DMS53 treated with DMSO at 0.1 percent for 48 hours (cell line): Measurements from ENCODE around the gene CEACAM16.

Source experiments
- DNase-seq: peaks from one replicate; lab custom pipeline; 2025; ENCODE audit not compliant: unreplicated experiment; lab: John Stamatoyannopoulos, UW

CEACAM16 gene

GRCh38 chr19:44757735-44758505 is 59.0 kb downstream of the CEACAM16 start:
- no peak for DNase-seq

DNA sequence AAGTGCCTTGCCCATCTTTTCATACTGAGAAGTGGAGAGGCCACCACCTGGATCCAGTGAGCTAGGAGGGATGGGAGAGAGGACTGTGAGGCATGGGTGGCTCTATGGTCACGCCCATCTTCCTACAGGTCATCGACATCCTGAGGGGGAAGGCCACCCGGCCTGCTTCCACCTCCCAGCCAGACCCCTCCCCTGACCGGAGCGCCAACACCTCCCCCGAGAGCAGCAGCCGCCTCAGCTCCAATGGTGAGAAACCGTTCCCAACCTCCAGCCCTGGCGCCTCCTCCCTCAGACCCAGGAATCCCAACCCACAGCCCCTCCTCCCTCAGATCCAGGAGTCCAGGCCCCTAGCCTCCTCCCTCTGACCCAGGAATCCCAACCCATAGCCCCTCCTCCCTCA is 59.6 kb downstream of the CEACAM16 start:
- no peak for DNase-seq

- DNase-seq = no peak
Observed at GRCh38 chr19:44759083-44759804, 60.3 kb downstream of the CEACAM16 start.
